HG03520 (cell line): Measurements from ENCODE around the gene MICU1.

ENCODE experiments used
- ATAC-seq: cut with Tn5 transposase; IDR thresholded peaks from one replicate; pipeline ENCODE4 v1.9.1; 2021; ENCODE audit warnings: mild to moderate bottlenecking, moderate library complexity; ENCODE audit not compliant: unreplicated experiment

MICU1 gene

GRCh38 chr10:72630144-72630543 lies 4.3 kb upstream of the MICU1 start:
- ATAC-seq = no peak

- ATAC-seq = no peak
Observed at GRCh38 chr10:72626444-72626754, 520 bp upstream of the MICU1 start.

DNA sequence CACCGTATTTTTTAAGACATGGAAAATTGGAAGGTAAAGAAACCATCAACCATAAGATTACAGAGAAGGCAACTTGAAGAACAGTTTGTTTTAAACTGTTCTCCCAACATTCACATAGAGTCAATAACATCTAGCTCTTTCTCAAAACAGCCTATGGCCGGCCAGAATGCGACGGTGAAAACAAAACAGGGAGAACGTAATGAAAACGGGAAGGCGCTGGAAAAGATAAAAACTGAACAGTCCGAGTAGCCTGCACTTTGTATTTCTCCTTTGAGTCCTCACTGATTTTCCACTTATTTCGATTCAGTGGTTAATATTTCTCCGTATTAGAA lies 637 bp downstream of the MICU1 start:
- no peak for ATAC-seq

DNA sequence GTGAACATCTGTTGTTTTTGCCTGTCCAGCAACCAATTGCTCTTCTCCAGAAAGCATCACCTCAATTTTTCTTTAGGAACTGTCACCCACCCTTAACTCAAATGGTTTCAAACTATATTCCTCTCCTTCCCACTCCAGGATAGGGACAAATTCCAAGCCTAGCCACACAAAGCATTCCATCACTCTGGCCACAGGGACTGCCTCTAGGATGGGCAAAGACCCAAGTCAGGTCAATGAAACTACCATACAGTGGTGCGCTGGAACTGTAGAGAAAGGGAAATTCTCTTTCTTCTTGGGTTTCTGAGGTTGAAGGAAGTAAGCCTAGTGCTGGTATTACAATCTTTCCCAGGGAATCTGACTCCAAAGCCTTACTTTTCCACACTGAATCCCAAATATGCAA lies 3.6 kb downstream of the MICU1 start:
- ATAC-seq = no peak

- no peak for ATAC-seq
Observed at GRCh38 chr10:72616716-72617115, 9.2 kb downstream of the MICU1 start.

DNA sequence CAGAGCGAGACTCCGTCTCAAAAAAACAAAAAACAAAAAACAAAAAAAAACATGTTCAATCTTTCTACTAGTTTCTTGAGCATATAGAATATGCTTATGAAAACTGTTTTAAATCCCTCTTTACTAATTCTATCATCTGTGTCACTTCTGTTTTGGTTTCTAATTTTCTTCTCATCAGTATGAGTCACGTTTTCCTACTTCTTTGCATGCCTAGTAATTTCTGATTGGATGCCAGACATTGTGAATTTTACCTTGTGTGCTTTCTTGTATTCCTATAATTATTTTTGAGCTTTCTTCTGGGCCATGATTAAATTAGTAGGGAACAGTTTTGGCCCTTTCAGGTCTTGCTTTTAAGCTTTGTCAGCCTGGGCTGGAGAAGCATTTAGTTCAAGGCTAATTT lies 9.9 kb downstream of the MICU1 start:
- no peak for ATAC-seq

DNA sequence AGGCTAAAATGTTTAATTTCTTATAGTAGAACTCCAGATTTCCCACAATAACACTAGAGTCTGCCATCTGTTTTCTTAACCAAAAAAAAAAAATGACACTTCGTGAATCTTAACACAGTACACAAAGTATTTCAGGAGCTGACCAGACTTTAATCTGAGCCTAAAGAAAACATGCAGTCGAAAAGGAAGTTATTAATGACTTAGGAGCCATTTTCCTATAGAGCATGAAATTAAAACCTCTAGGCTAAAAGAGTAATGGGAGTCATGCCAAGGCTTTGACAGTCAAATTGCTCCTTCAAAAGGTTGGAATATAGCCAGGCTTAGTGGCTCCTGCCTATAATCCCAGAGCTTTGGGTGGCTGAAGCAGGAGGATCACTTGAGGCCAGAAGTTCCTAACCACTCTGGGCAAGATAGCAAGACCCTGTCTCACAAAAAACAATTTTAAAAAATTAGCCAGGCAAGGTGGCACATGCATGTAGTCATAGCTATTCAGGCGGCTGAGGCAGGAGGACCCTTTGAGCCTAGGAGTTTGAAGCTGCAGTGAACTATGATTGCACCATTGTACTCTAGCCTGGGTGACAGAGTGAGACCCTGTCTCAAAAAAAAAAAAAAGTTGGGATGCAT lies 13.6 kb downstream of the MICU1 start:
- no peak for ATAC-seq

DNA sequence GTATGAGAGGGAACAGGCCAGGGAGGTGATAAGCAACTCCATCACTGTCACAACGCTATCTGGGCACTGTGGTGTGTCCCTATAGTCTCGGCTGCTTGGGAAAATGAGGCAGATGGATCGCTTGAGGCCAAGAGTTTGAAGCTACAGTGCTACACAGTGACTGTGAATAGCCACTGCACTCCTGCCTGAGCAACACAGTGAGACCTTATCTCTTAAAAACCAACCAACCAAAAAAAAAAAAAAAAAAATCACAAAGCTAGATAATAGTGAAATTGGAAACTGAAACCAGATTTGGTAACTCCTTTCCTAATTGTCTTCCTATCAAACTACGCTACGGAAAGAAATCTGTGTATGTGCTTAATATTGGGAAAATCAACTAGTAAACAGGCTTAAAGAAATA lies 14.1 kb downstream of the MICU1 start:
- ATAC-seq = no peak

DNA sequence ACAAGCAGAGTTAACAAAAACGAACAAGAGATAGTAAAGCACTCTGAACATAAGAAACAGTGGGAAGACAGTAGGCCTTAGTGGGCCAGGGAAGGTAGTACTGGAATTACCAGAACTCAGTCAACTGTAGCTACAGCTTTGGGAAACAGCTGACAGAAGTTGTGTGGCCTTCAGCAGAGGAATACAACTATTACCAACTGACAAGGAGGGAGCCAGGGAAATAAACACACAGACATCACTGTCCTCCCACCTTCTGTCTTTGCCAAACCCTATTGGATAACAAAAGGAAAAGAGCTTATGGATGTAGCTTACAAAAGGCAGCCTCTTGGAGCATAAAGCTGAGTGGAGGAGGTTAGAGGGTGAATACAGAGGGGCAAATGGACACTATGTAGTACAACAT lies 15.4 kb downstream of the MICU1 start:
- ATAC-seq = no peak

- no peak for ATAC-seq
Observed at GRCh38 chr10:72605122-72605521, 20.8 kb downstream of the MICU1 start.

DNA sequence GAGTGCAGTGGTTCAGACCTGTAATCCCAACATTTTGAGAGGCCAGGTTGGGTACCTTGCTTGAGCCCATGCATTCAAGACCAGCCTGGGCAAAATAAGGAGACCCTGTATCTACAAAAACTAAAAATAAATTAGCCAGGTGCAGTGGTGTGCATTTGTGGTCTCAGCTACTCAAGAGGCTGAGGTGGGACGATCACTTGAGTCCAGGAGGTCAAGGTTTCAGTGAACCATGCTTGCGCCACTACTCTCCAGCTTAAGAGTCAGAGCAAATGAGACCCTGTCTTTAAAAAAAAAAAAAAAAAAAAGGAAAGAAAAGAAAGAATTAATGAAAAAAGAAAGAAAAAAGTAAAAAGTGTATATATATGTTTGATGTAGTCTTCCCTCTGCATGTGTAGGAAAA lies 24.7 kb downstream of the MICU1 start:
- ATAC-seq = no peak

GRCh38 chr10:72598769-72599701 lies 26.8 kb downstream of the MICU1 start:
- no peak for ATAC-seq

DNA sequence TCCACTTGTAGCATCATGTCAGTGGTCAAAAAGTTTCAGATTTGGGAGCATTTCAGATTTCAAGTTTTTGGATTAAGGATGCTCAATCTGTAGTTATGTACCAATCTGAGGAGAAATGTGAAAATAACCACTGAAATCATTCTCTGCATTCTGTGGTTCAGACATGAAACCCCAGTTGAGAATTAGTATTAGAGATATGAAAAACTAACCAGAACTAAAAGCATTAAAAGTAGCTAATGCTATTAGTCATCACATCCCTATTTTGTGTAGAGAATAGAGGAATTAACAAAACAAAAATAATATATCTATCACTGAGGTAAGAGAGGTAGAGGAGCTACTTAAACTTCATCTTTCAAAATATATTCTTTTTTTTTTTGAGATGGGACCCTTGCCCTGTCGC lies 28.0 kb downstream of the MICU1 start:
- ATAC-seq = no peak

- no peak for ATAC-seq
Observed at GRCh38 chr10:72595436-72595835, 30.4 kb downstream of the MICU1 start.

- no peak for ATAC-seq
Observed at GRCh38 chr10:72593963-72594362, 31.9 kb downstream of the MICU1 start.

DNA sequence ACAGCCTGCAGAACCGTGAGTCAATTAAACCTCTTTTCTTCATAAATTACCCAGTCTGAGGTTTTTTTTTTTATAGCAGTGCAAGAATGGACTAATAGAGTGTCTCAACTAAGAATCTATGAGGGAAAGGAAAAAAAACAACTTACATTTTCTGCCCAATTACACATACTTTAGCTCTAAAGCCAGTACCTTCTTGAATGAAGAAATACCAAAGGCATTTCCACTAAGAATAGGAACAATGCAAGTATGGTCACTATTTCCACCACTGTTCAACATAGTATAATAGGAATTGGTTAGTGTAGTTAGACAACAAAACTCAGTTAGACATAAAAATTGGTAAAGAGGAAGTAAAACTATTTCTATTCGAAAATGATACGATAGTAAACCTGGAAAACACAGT lies 37.6 kb downstream of the MICU1 start:
- ATAC-seq = no peak

DNA sequence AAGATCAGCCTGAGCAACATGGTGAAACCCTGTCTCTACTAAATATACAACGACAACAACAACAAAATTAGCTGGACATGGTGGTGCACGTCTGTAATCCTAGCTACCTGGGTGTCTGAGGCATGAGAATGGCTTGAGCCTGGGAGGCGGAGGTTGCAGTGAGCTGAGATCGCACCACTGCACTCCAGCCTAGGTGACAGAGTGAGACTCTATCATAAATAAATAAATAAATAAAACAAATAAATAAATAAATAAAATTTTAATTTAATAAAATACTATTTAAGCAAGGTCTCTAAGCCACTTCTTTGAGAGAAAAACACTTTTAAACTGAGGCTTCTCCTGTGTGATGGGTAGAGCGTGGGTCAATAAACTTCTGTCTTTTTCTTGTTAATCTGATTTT lies 38.3 kb downstream of the MICU1 start:
- no peak for ATAC-seq

DNA sequence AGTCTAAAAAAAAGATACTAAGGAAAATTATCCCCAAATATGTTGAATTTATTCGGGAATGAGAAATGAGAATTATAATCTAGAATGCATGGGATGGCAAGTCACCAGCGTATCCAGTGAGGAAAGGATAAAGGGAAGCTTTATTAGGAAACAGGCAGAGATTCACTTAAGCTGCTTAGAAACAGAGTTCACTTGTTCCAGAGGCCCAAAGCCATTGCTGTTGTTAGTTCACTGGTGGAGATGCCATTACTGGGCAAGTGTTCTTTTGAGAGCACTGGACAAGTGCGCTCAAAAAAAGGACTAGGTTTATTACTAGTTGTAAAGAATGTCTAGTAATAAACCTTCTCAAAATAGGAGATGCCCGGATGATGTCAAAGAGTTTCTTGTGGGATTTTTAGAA lies 51.2 kb downstream of the MICU1 start:
- ATAC-seq = no peak

GRCh38 chr10:72573079-72573478 lies 52.8 kb downstream of the MICU1 start:
- no peak for ATAC-seq

GRCh38 chr10:72567889-72568640 lies 57.8 kb downstream of the MICU1 start:
- no peak for ATAC-seq

- ATAC-seq = no peak
Observed at GRCh38 chr10:72567421-72567820, 58.5 kb downstream of the MICU1 start.

- no peak for ATAC-seq
Observed at GRCh38 chr10:72564596-72564995, 61.3 kb downstream of the MICU1 start.
